ENCODE measurements around the gene NRN1.

DNA sequence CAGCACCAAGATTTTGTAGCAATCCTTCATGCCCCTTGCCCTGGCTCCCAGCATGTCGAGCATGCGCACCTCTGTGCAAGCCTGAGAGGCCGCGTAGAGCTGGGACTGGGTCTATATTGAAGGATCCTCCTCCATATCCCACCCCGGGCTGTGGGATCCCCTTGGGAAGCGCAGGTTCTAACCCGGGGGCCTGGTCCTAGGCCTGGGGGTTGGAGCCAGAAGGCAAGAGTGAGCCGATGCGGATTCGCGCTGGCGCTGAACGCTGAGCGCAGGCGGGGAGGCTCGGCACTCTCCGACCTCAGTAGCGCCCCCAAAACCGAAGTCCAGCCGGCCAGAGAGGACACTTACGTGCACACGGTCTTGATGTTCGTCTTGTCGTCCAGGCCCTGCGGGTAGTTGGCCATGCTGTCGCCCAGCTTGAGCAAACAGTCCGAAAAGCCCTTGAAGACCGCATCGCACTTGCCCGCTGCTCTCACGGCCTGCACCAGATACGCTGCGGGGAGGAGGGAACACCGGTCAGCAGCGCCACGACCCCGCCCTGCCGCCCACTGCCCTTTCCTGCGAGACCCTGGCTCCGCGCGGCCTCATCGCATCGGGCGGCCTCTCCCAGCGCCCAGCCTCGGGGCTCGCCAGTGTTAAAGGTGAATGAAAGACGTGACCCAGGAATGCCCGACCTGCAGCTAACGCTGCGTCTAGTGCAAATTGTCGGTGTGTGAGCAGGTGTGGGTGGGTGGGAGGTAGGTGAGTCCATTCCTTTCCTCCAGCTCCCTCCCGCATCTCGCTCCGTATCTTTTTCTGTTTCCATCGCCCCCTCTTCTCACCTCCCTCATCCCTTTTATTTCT, 4.5 kb downstream of the NRN1 start:
- TF ChIP-seq, protein P1, sequence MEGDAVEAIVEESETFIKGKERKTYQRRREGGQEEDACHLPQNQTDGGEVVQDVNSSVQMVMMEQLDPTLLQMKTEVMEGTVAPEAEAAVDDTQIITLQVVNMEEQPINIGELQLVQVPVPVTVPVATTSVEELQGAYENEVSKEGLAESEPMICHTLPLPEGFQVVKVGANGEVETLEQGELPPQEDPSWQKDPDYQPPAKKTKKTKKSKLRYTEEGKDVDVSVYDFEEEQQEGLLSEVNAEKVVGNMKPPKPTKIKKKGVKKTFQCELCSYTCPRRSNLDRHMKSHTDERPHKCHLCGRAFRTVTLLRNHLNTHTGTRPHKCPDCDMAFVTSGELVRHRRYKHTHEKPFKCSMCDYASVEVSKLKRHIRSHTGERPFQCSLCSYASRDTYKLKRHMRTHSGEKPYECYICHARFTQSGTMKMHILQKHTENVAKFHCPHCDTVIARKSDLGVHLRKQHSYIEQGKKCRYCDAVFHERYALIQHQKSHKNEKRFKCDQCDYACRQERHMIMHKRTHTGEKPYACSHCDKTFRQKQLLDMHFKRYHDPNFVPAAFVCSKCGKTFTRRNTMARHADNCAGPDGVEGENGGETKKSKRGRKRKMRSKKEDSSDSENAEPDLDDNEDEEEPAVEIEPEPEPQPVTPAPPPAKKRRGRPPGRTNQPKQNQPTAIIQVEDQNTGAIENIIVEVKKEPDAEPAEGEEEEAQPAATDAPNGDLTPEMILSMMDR (IDR thresholded peaks at IDR 0.05; ENCODE audit: insufficient read depth, low read depth, low read length): no peak
- TF ChIP-seq EZH2 (IDR thresholded peaks at IDR 0.05; ENCODE audit: insufficient read depth, low read length): peak; percentile 68
